Measurements from ENCODE around the gene PSTK.

The PSTK gene

DNA sequence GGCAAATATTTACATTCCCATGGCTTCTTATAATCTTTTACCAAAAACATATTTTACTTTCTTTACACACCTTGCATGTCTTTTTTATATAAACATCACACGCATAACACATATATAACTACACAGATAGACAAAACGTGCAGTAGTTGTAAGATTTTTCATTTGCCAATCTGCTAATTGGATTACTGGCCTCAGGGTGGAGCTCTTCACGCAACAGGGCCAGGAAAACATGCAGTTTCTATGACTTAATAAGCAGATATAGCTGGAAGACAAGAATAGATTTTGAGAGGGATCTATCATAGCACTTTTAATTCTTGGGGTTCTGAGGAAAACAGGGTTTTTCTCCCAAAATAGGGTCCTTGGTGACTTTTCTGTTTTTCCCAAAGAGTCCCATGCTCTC, 41.3 kb downstream of the PSTK start:
- no peak for DNase-seq

GRCh38 chr10:123024540-123024939, 44.3 kb downstream of the PSTK start:
- no peak for DNase-seq

- no peak for DNase-seq
Measured at GRCh38 chr10:123026302-123026701, 46.1 kb downstream of the PSTK start.

- DNase-seq: no peak
Measured at GRCh38 chr10:123027861-123028260, 47.7 kb downstream of the PSTK start.

- DNase-seq: no peak
Measured at GRCh38 chr10:123031124-123031523, 50.9 kb downstream of the PSTK start.

- DNase-seq: no peak
Measured at GRCh38 chr10:123034332-123034731, 54.1 kb downstream of the PSTK start.

GRCh38 chr10:123035467-123036086, 55.4 kb downstream of the PSTK start:
- no peak for DNase-seq

DNA sequence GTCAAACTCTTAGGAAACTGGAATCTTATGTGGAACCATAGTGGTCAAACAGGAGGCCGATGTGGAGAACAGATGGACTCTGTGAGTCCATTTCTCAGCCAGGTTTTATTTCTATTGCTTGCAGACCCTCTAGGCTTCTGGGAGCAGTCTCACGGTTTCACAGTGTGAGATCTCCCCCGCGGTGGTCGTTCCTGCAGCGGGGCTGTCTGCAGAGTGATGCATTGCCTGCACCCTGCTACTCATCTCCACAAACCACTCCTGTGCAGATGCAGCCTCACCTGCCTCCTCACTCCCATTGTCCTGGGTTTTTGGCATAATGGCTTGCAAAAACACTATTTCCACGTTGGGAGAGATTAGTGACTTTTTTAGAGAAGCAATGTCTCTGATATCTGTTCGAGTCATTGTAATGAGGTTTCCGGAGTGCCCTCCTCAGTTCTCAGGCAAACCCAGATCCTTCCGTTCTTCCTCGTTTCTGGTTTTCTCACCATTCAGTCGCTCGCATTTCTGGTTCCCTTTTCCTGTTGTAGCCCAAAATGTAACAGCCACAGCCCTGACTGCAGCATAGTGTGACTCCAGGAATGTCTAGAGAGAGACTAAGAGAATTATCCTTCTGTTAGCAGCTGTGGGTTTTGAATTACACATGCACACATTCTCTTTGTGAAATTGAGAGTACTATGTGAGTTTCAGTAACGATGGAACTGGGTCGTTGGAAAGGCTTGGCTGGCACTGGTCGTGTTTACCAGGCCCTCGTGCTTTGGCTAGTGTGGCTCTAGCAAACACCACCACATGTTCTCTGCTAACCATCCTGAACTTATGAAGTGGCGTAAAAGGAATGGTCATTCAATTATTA, 58.8 kb downstream of the PSTK start:
- DNase-seq: no peak

- no peak for DNase-seq
Measured at GRCh38 chr10:123039632-123039930, 59.4 kb downstream of the PSTK start.
